Right lobe of liver (tissue), 4 donors: ENCODE data around the gene GSTM2.
"Not testable (repeated sequence)": the region's sequence is repeated elsewhere in the genome, so short reads cannot be mapped to it uniquely, and the experiment has no call there.

ENCODE experiments used
- POLR2A ChIP-seq: fragments of 450-650 bp; IDR thresholded peaks from one replicate; pipeline ENCODE4 v1.6.1; 2017; ENCODE audit warnings: antibody characterized with exemption, mild to moderate bottlenecking
- TF ChIP-seq, protein P1 (sequence below), 4 donors: fragments of 200-600 bp in 3 of 4; fragments of 450-650 bp in 1 of 4; IDR thresholded peaks; one replicate each; pipeline versions ENCODE4 v1.5.1 to v1.8.0; 2016 to 2022; ENCODE audit warnings: antibody characterized with exemption in 4 of 4, mild to moderate bottlenecking in 2 of 4
- donor health status: DM: no; HTN: no; CAD: no.
- donor health status: DM: no; HTN: no; CAD: no.
- donor health status: DM: no; HTN: yes; CAD: no.

DNA sequence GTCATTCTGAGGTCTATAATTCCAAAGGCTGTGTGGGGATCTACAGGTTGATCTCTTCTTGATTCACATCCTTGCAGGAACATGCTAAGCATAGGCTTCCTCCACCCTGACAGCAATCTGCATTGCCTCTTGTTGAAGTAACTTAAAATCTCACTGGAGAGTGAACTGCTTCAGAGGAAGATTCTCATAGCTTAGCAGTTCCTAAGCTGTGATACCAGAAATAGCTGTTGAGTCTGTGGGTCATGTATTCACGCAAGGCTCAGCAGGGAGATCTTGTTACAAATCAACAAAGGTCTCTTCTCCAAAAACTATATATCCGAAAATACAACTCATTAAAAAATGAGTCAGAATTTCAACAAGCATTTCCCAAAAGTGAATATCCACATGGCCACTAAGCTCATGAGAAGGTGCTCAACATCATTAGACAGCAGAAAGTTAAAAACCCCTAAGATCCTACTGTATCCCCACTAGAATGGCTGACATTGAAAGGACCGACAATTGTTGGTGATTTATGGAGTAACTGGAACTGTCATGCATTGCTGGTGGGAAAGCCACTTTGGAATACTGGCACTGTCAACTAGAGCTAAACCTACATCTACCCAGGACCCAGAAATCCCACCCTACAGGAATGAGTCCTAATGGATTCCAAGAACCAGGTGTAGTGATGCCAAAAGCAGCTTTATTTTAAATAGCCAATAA lies 9.0 kb downstream of the GSTM2 start:
- TF ChIP-seq, protein P1, sequence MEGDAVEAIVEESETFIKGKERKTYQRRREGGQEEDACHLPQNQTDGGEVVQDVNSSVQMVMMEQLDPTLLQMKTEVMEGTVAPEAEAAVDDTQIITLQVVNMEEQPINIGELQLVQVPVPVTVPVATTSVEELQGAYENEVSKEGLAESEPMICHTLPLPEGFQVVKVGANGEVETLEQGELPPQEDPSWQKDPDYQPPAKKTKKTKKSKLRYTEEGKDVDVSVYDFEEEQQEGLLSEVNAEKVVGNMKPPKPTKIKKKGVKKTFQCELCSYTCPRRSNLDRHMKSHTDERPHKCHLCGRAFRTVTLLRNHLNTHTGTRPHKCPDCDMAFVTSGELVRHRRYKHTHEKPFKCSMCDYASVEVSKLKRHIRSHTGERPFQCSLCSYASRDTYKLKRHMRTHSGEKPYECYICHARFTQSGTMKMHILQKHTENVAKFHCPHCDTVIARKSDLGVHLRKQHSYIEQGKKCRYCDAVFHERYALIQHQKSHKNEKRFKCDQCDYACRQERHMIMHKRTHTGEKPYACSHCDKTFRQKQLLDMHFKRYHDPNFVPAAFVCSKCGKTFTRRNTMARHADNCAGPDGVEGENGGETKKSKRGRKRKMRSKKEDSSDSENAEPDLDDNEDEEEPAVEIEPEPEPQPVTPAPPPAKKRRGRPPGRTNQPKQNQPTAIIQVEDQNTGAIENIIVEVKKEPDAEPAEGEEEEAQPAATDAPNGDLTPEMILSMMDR (IDR thresholded peaks at IDR 0.05), result not testable (repeated sequence)
- not testable (repeated sequence) for TF ChIP-seq POLR2A
